Measurements from ENCODE around the gene ACER2. TPM values are rescaled to one million over a fixed set of nuclear protein-coding genes. Genes with fewer than 3 reads are reported as not detected.
"Not testable (repeated sequence)": the region's sequence is repeated elsewhere in the genome, so short reads cannot be mapped to it uniquely, and the experiment has no call there.

ACER2 gene
- total and polyA plus RNA-seq, 2 of the 4 experiments (the other 2 are of a cell fraction), result 0.84 to 1.6 TPM

GRCh38 chr9:19385212-19385611, 23.6 kb upstream of the ACER2 start:
- H3K4me3 ChIP-seq (ENCODE audit: insufficient read depth, low read depth, low read length); H2BK120ac ChIP-seq (ENCODE audit: low read depth, low read length); H3K27me3 ChIP-seq (ENCODE audit: control insufficient read depth, insufficient read depth, low read length); H4K20me1 ChIP-seq (ENCODE audit: insufficient read depth, low read length); CTCF ChIA-PET; H2BK5ac ChIP-seq (ENCODE audit: low read depth, low read length, poor library complexity, severe bottlenecking); BruUV-seq (replicated peaks); dilution Hi-C loops (cut with HindIII; ENCODE audit: low sequenced_read_pairs, unreplicated experiment); H3K79me1 ChIP-seq (ENCODE audit: low read depth in 1 of 2, low read length in 2 of 2); H3K14ac ChIP-seq (replicated peaks; ENCODE audit: low read depth, low read length); H3K27ac ChIP-seq (ENCODE audit: insufficient read depth, low read length); H4K8ac ChIP-seq (ENCODE audit: low read depth in 2 of 2, low read length in 2 of 2); ATAC-seq (ENCODE audit: low read depth); H3K4me1 ChIP-seq (ENCODE audit: control insufficient read depth, insufficient read depth, low read length); H3K4ac ChIP-seq (ENCODE audit: low read depth, low read length); intact Hi-C loops (cut with micrococcal nuclease); H3K9ac ChIP-seq (ENCODE audit: low read depth, low read length); H3K9me3 ChIP-seq (ENCODE audit: control insufficient read depth, insufficient read depth, low read length); H2BK15ac ChIP-seq (ENCODE audit: low read depth, low read length); H3K9me1 ChIP-seq (ENCODE audit: insufficient read depth, low read length); H3K36me3 ChIP-seq (ENCODE audit: control insufficient read depth, insufficient read depth, low read length); H3K4me2 ChIP-seq (ENCODE audit: low read depth, low read length); in situ Hi-C loops (cut with MboI; ENCODE audit: low sequenced_read_pairs); H4K5ac ChIP-seq (ENCODE audit: low read depth, low read length); H2AFZ ChIP-seq (replicated peaks; ENCODE audit: low read length, poor library complexity); H4K91ac ChIP-seq (ENCODE audit: insufficient read depth, low read depth, low read length); POLR2A ChIA-PET (ENCODE audit: unreplicated experiment); H3K56ac ChIP-seq (ENCODE audit: extremely low read depth, insufficient read depth, low read length); H3K18ac ChIP-seq (ENCODE audit: low read depth, low read length); H2BK20ac ChIP-seq (ENCODE audit: low read depth, low read length); H3K23ac ChIP-seq (ENCODE audit: low read depth, low read length); H2AK5ac ChIP-seq (ENCODE audit: low read depth, low read length); H2AK9ac ChIP-seq (replicated peaks; ENCODE audit: low read depth, low read length, poor library complexity); DNase-seq: not testable (repeated sequence)
- 80% methylated on average over 1 of the region's 14 CpGs; no CpG with 5 or more reads in 1 of the 2 experiments for WGBS, 2 experiments (ENCODE audit: extremely low coverage in 2 of 2, insufficient read length in 1 of 2)
